MM.1S (cell line): Measurements from ENCODE around the gene TMC4.

Source experiments
- DNase-seq: peaks from one replicate; pipeline ENCODE4 v3.0.0-alpha.2; 2015
- H2AFZ ChIP-seq: fragments of 300-600 bp; sonication (generic); 2 replicates; pipeline ENCODE4 v1.6.0; 2016; ENCODE audit warnings: antibody characterized with exemption, low read length
- H3F3A ChIP-seq: fragments of 300-600 bp; sonication (generic); 2 replicates; pipeline ENCODE4 v1.6.1; 2016; ENCODE audit warnings: mild to moderate bottlenecking, antibody characterized with exemption, low read length, moderate library complexity, mixed read lengths; ENCODE audit not compliant: insufficient read depth
- H3K27ac ChIP-seq: fragments of 300-600 bp; sonication (generic); 2 replicates; pipeline ENCODE4 v1.5.1; 2016; ENCODE audit warnings: mild to moderate bottlenecking, low read length
- H3K27me3 ChIP-seq: fragments of 300-600 bp; sonication (generic); replicated peaks from 2 replicates; pipeline ENCODE4 v1.6.0; 2016; ENCODE audit warnings: low read length; ENCODE audit not compliant: insufficient read depth
- H3K36me3 ChIP-seq: fragments of 300-600 bp; sonication (generic); replicated peaks from 2 replicates; pipeline ENCODE4 v1.6.1; 2016; ENCODE audit warnings: mild to moderate bottlenecking, low read length, mixed read lengths; ENCODE audit not compliant: insufficient read depth
- H3K4me1 ChIP-seq: fragments of 300-600 bp; sonication (generic); 2 replicates; pipeline ENCODE4 v1.6.1; 2016; ENCODE audit warnings: low read length, mixed read lengths
- H3K4me2 ChIP-seq: fragments of 300-600 bp; sonication (generic); 2 replicates; pipeline ENCODE4 v1.6.0; 2016; ENCODE audit warnings: low read depth, low read length
- H3K4me3 ChIP-seq: fragments of 300-600 bp; sonication (generic); 2 replicates; pipeline ENCODE4 v1.5.1; 2016; ENCODE audit warnings: low read length, mixed read lengths
- H3K79me2 ChIP-seq: fragments of 300-600 bp; sonication (generic); 2 replicates; pipeline ENCODE4 v1.6.1; 2016; ENCODE audit warnings: mixed run types, low read length, mixed read lengths
- H3K9ac ChIP-seq: fragments of 300-600 bp; sonication (generic); 2 replicates; pipeline ENCODE4 v1.6.1; 2016; ENCODE audit warnings: low read length, mixed read lengths
- H3K9me2 ChIP-seq: fragments of 300-600 bp; sonication (generic); replicated peaks from 2 replicates; pipeline ENCODE4 v1.6.1; 2016; ENCODE audit warnings: mild to moderate bottlenecking, low read length, mixed read lengths; ENCODE audit not compliant: insufficient read depth
- H3K9me3 ChIP-seq: fragments of 300-600 bp; sonication (generic); replicated peaks from 2 replicates; pipeline ENCODE4 v1.6.1; 2016; ENCODE audit warnings: mild to moderate bottlenecking, low read length, mixed read lengths; ENCODE audit not compliant: insufficient read depth
- H4K20me1 ChIP-seq: fragments of 300-600 bp; sonication (generic); 2 replicates; pipeline ENCODE4 v1.6.1; 2016; ENCODE audit warnings: mild to moderate bottlenecking, low read length, moderate library complexity, mixed read lengths; ENCODE audit not compliant: insufficient read depth
- CTCF ChIP-seq: fragments of 300-600 bp; sonication (generic); IDR thresholded peaks from 2 replicates; pipeline ENCODE4 v1.5.1; 2016; ENCODE audit warnings: antibody characterized with exemption, low read length, mixed read lengths
- EZH2 ChIP-seq: fragments of 300-600 bp; sonication (generic); optimal IDR thresholded peaks from 2 replicates; pipeline ENCODE3; 2017; ENCODE audit warnings: low read depth, mild to moderate bottlenecking, antibody characterized with exemption, low read length, mixed read lengths
- EZH2phosphoT487 ChIP-seq: fragments of 300-600 bp; sonication (generic); IDR thresholded peaks from 2 replicates; pipeline ENCODE4 v1.6.1; 2018; ENCODE audit warnings: antibody characterized with exemption, low read length

Gene TMC4

GRCh38 chr19:54128796-54129616, 44.0 kb downstream of the TMC4 start:
- no peaks in the 10 kb centered on the region for H3K27me3 ChIP-seq
- DNase-seq = no peak
- no peaks in the 10 kb centered on the region for H3K9me2 ChIP-seq
- no peaks in the 10 kb centered on the region for H3K9me3 ChIP-seq
- H4K20me1 ChIP-seq = no peaks in the 10 kb centered on the region
- TF ChIP-seq CTCF = no peak
- TF ChIP-seq EZH2 = no peak
- no peak for TF ChIP-seq EZH2phosphoT487
- H3F3A ChIP-seq = no peaks in the 10 kb centered on the region
- no peaks in the 10 kb centered on the region for H3K36me3 ChIP-seq
- no peak overlapping the region for H3K27ac ChIP-seq
- no peaks in the 10 kb centered on the region for H3K4me1 ChIP-seq
- no peak overlapping the region for H2AFZ ChIP-seq
- H3K79me2 ChIP-seq = no peaks in the 10 kb centered on the region
- H3K9ac ChIP-seq = no peak overlapping the region
- no peak overlapping the region for H3K4me3 ChIP-seq
- H3K4me2 ChIP-seq = no peak overlapping the region

- H3K27me3 ChIP-seq = no peaks in the 10 kb centered on the region
- no peak overlapping the region for H3K27ac ChIP-seq
- no peaks in the 10 kb centered on the region for H3F3A ChIP-seq
- no peak overlapping the region for H3K9ac ChIP-seq
- H3K4me2 ChIP-seq = no peak overlapping the region
- no peak for TF ChIP-seq CTCF
- no peaks in the 10 kb centered on the region for H3K79me2 ChIP-seq
- DNase-seq = no peak
- H3K9me2 ChIP-seq = no peaks in the 10 kb centered on the region
- H3K4me3 ChIP-seq = no peak overlapping the region
- no peaks in the 10 kb centered on the region for H3K36me3 ChIP-seq
- no peak overlapping the region for H2AFZ ChIP-seq
- no peaks in the 10 kb centered on the region for H3K4me1 ChIP-seq
- no peaks in the 10 kb centered on the region for H4K20me1 ChIP-seq
- no peaks in the 10 kb centered on the region for H3K9me3 ChIP-seq
Measured at GRCh38 chr19:54128441-54128725, 44.6 kb downstream of the TMC4 start.

- H2AFZ ChIP-seq = no peak overlapping the region
- no peaks in the 10 kb centered on the region for H4K20me1 ChIP-seq
- H3K36me3 ChIP-seq = no peaks in the 10 kb centered on the region
- H3K9me3 ChIP-seq = no peaks in the 10 kb centered on the region
- H3K27me3 ChIP-seq = no peaks in the 10 kb centered on the region
- H3K79me2 ChIP-seq = no peaks in the 10 kb centered on the region
- H3K4me3 ChIP-seq = no peak overlapping the region
- H3K4me1 ChIP-seq = no peaks in the 10 kb centered on the region
- no peaks in the 10 kb centered on the region for H3K9me2 ChIP-seq
- TF ChIP-seq CTCF (no peak), EZH2 (no peak)
- no peak overlapping the region for H3K27ac ChIP-seq
- DNase-seq = no peak
- H3K9ac ChIP-seq = no peak overlapping the region
- H3K4me2 ChIP-seq = no peak overlapping the region
- no peaks in the 10 kb centered on the region for H3F3A ChIP-seq
Measured at GRCh38 chr19:54127688-54128440, 45.1 kb downstream of the TMC4 start.
